Gastrocnemius medialis (tissue), 4 donors: ENCODE data around the gene SDHAF3. TPM values are rescaled to one million over a fixed set of nuclear protein-coding genes. Genes with fewer than 3 reads are reported as not detected.
"Not testable (repeated sequence)": the region's sequence is repeated elsewhere in the genome, so short reads cannot be mapped to it uniquely, and the experiment has no call there.

ENCODE experiments used
- ATAC-seq, 2 donors: fragments of 150-250 bp; one replicate each; pipeline ENCODE4 v1.9.1; 2016
- DNase-seq, 2 donors: peaks; one replicate each; pipeline ENCODE4 v3.0.0-alpha.2; 2019
- H3K27ac ChIP-seq, 4 donors: fragments of 200-600 bp; sonication (generic); 1 replicate in 1 of 4; 2 replicates in 3 of 4; pipeline ENCODE4 v1.5.1; 2016 to 2018; ENCODE audit warnings: mild to moderate bottlenecking in 2 of 4, moderate library complexity in 1 of 4
- H3K27me3 ChIP-seq, 3 donors: fragments of 200-600 bp; sonication (generic) in 2 of 3; 1 replicate in 1 of 3; 2 replicates in 2 of 3; pipeline versions ENCODE4 v1.5.1 to v1.6.0; 2016 to 2019; ENCODE audit warnings: mild to moderate bottlenecking in 1 of 3, moderate library complexity in 1 of 3
- H3K36me3 ChIP-seq, 2 donors: fragments of 200-600 bp; sonication (generic) in 1 of 2; one replicate each; pipeline ENCODE4 v1.5.1; 2017 to 2018
- H3K4me1 ChIP-seq, 2 donors: fragments of 200-600 bp; sonication (generic) in 1 of 2; one replicate each; pipeline ENCODE4 v1.5.1; 2016 to 2017; ENCODE audit warnings: mild to moderate bottlenecking in 2 of 2
- H3K4me3 ChIP-seq, 4 donors: fragments of 200-600 bp; sonication (generic) in 3 of 4; 1 replicate in 1 of 4; 2 replicates in 3 of 4; pipeline ENCODE4 v1.5.1; 2016 to 2019; ENCODE audit warnings: mild to moderate bottlenecking in 2 of 4
- H3K9me3 ChIP-seq, 3 donors: fragments of 200-600 bp; sonication (generic) in 2 of 3; 1 replicate in 1 of 3; 2 replicates in 2 of 3; pipeline ENCODE4 v1.5.1; 2016 to 2019
- POLR2A ChIP-seq, 2 donors: fragments of 450-650 bp; IDR thresholded peaks; one replicate each; pipeline ENCODE4 v1.6.1; 2017; ENCODE audit warnings: antibody characterized with exemption in 2 of 2, mild to moderate bottlenecking in 2 of 2, moderate library complexity in 2 of 2
- in situ Hi-C, 4 donors: fragments of 200-750 bp; cut with MboI; loops; one replicate each; pipeline versions ENCODE4 v1.15.0 to v1.8.0; 2017; ENCODE audit warnings: low sequenced_read_pairs in 4 of 4
- intact Hi-C: fragments of 100-400 bp; cut with DNase I; formaldehyde crosslinking; loops from one replicate; pipeline ENCODE4 v1.15.1; 2023; ENCODE audit warnings: low total_unique reads
- total RNA-seq, 4 donors: library from RNA; depleted of rRNA; stranded (reverse); fragments of >200 nt; gene quantifications; one replicate each; pipeline versions ENCODE4 v1.1.0 to v1.2.3, GENCODE V29; 2016
- TF ChIP-seq, protein P1 (sequence below), 5 experiments: fragments of 450-650 bp in 3 of 5; fragments of 200-600 bp in 2 of 5; sonication (generic) in 2 of 5; IDR thresholded peaks in 4 of 5; conservative IDR thresholded peaks in 1 of 5; 1 replicate in 4 of 5; 2 replicates in 1 of 5; pipeline ENCODE4 v1.5.1; 2016 to 2019; ENCODE audit warnings: antibody characterized with exemption in 5 of 5, mild to moderate bottlenecking in 3 of 5, moderate library complexity in 3 of 5

SDHAF3 gene
- total RNA-seq, 4 donors from 2014 or later, result 3.9 to 12.4 (median 6.4) TPM

DNA sequence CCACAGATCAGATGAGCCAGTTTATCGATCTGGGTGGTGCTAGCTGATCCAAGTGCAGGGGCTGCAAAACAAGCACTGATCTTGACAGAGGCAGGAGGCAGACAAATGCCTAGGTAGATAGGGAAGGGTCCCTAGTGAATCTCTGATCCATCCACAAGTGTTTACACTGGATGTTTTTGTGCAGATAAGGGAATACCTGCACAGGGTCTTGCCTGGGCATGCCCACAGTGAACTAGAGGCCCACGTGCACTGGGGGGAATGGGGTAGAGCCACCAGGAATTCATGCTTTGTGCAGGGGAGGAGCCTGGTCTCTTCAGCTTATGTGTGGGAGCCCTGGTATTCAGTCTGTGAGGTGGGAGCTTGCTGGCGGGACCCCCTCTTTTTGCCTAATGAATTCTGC, 50.3 kb downstream of the SDHAF3 start:
- Histone ChIP-seq H3K27ac (no peak overlapping the region), H3K36me3 (no peaks in the 10 kb centered on the region), H3K27me3 (no peaks in the 10 kb centered on the region), H3K4me3 (no peak overlapping the region), H3K9me3 (no peaks in the 10 kb centered on the region), H3K4me1 (no peaks in the 10 kb centered on the region)
- in situ Hi-C loops (no loop called here), intact Hi-C loops (no loop called here)
- TF ChIP-seq, protein P1, sequence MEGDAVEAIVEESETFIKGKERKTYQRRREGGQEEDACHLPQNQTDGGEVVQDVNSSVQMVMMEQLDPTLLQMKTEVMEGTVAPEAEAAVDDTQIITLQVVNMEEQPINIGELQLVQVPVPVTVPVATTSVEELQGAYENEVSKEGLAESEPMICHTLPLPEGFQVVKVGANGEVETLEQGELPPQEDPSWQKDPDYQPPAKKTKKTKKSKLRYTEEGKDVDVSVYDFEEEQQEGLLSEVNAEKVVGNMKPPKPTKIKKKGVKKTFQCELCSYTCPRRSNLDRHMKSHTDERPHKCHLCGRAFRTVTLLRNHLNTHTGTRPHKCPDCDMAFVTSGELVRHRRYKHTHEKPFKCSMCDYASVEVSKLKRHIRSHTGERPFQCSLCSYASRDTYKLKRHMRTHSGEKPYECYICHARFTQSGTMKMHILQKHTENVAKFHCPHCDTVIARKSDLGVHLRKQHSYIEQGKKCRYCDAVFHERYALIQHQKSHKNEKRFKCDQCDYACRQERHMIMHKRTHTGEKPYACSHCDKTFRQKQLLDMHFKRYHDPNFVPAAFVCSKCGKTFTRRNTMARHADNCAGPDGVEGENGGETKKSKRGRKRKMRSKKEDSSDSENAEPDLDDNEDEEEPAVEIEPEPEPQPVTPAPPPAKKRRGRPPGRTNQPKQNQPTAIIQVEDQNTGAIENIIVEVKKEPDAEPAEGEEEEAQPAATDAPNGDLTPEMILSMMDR (IDR thresholded peaks at IDR 0.05 in 4 of 5, conservative IDR thresholded peaks at IDR 0.05 in 1 of 5), result no peak
- no peak for TF ChIP-seq POLR2A (IDR thresholded peaks at IDR 0.05)
- DNase-seq, result no peak
- ATAC-seq, result no peak

DNA sequence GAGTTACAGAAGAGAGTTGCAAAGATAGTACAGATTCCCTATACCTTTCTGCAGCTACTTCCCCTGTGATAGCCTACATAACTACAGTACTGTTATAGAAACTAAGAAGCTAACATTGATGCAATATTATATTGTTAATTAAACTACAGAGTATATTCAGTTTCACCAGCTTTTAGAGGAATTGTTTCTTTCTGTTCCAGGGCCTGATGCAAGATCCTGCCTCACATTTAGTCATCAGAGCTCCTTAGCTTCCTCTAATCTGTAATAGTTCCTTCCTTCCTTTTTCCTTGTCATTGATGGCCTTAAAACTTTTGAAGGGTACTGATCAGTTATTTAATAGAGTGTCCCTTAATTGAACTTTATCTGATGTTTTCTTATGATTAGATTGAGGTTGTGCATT, 56.8 kb downstream of the SDHAF3 start:
- H3K27ac ChIP-seq, result no peak overlapping the region
- H3K9me3 ChIP-seq, result no peaks in the 10 kb centered on the region
- TF ChIP-seq, protein P1 (IDR thresholded peaks at IDR 0.05 in 4 of 5, conservative IDR thresholded peaks at IDR 0.05 in 1 of 5), result no peak
- TF ChIP-seq POLR2A (IDR thresholded peaks at IDR 0.05), result no peak
- in situ Hi-C loops (no loop called here), intact Hi-C loops (no loop called here)
- no peaks in the 10 kb centered on the region for H3K27me3 ChIP-seq
- no peaks in the 10 kb centered on the region for H3K4me1 ChIP-seq
- no peak overlapping the region for H3K4me3 ChIP-seq
- H3K36me3 ChIP-seq, result no peaks in the 10 kb centered on the region
- ATAC-seq, result no peak
- DNase-seq, result no peak

DNA sequence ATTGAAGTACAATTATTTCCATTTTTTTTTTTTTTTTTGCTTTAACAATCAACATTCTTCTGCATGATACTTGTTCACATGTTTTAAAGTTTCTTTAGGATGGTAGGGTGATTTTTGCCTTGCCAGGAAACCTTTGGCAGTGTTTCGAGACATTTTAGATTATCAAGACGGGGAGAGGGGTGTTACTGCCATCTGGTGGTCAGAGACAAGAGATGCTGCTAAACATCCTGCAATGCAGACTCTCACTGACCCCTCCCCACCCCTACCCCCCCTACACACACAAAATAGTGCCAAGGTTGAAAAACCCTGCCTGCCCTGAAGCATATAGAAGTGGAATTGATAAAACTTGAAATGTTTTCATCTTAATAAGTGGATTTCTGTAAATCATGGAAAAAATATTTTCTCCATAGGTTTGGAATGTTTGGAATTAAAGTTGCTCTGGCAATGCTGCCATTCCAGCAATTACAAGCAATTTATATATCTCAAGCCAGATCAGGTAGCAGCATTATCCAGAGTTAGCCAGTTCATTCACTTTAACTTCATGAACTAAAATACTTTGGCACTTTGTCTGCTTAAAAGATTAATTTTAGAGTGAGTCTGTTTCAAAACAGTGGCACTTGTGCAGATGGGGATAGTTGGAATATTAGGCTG, 62.1 kb downstream of the SDHAF3 start:
- Histone ChIP-seq H3K27ac (no peak overlapping the region), H3K36me3 (no peaks in the 10 kb centered on the region), H3K4me3 (no peak overlapping the region), H3K9me3 (no peaks in the 10 kb centered on the region), H3K4me1 (no peaks in the 10 kb centered on the region), H3K27me3 (no peaks in the 10 kb centered on the region)
- intact Hi-C loops, result loop anchor here (1.0 kb wide), 1 partner anchor 75 kb away; no protein-coding TSS in a partner anchor
- TF ChIP-seq POLR2A (IDR thresholded peaks at IDR 0.05), result no peak
- TF ChIP-seq, protein P1 (IDR thresholded peaks at IDR 0.05 in 4 of 5, conservative IDR thresholded peaks at IDR 0.05 in 1 of 5), result peak; percentile 42 to 79 (median 53)
- ATAC-seq (no peak), DNase-seq (peak in 1 of 2 donors; percentile 3)
- in situ Hi-C loops, result loop anchor here (5.0 to 10.0 kb wide), 2 partner anchors 72 to 75 kb away; no protein-coding TSS in a partner anchor

DNA sequence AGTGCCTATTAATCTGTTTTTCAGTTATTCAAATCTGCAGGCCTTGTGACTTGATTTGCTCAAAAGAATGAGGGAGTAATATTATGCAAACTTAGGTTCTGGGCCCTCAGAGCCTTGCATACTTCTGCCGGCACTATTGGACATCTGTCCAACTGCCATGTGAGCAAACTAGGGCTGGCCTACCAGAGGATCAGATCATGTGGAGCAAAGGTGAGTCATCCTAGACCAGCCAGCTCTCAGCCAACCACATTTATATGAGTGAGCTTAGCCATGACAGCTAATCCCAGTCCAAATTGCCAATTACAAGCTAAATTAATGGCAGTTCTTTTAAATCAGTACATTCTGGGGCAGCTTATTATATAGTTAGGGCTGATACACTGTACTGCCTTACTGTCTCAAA, 69.6 kb downstream of the SDHAF3 start:
- H3K9me3 ChIP-seq, result no peaks in the 10 kb centered on the region
- no peaks in the 10 kb centered on the region for H3K4me1 ChIP-seq
- no peak overlapping the region for H3K4me3 ChIP-seq
- H3K36me3 ChIP-seq, result no peaks in the 10 kb centered on the region
- DNase-seq, result no peak
- in situ Hi-C loops (loop anchor here in 1 of 4 donors (10.0 kb wide), 1 partner anchor 82 kb away; no protein-coding TSS in a partner anchor), intact Hi-C loops (no loop called here)
- H3K27me3 ChIP-seq, result no peaks in the 10 kb centered on the region
- TF ChIP-seq, protein P1 (IDR thresholded peaks at IDR 0.05 in 4 of 5, conservative IDR thresholded peaks at IDR 0.05 in 1 of 5), result no peak
- no peak for TF ChIP-seq POLR2A (IDR thresholded peaks at IDR 0.05)
- no peak for ATAC-seq
- H3K27ac ChIP-seq, result no peak overlapping the region

DNA sequence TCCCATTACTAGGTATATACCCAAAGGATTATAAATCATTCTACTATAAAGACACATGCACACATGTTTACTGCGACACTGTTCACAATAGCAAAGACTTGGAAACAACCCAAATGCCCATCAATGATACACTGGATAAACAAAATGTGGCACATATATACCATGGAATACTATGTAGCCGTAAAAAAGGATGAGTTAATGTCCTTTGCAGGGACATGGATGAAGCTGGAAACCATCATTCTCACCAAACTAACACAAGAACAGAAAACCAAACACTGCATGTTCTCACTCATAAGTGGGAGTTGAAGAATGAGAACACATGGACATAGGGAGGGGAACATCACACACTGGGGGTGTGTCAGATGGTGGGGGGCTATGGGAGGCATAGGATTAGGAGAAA, 78.7 kb downstream of the SDHAF3 start:
- ATAC-seq, H3K9me3 ChIP-seq, H3K4me1 ChIP-seq, H3K4me3 ChIP-seq, intact Hi-C loops, in situ Hi-C loops, H3K27ac ChIP-seq, DNase-seq, H3K36me3 ChIP-seq, H3K27me3 ChIP-seq: not testable (repeated sequence)
